Stimulated activated CD4-positive, alpha-beta T cell treated with anti-CD3 and anti-CD28 coated beads, TNF-alpha, amount 100 ng/mL, for 1 hour (primary cell): ENCODE results near the gene MRPL19.
A peak's percentile ranks its signal among the peaks of the same experiment; 100 is the strongest.

Experiments used
- DNase-seq, 3 donors: peaks; one replicate each; pipeline ENCODE4 v3.0.0-alpha.2; 2020; ENCODE audit warnings: low read depth in 3 of 3, low spot score in 1 of 3

Gene MRPL19

GRCh38 chr2:75646583-75647425, at the start of gene MRPL19:
TSS of gene MRPL19 (plus strand) at chr2:75646783. CDS start at chr2:75646808, 25 bp downstream.
- peak; percentile 42 to 51 (median 48) for DNase-seq

- DNase-seq = no peak
These were observed 49.8 kb upstream of the MRPL19 start for GRCh38 chr2:75596784-75597183.

DNA sequence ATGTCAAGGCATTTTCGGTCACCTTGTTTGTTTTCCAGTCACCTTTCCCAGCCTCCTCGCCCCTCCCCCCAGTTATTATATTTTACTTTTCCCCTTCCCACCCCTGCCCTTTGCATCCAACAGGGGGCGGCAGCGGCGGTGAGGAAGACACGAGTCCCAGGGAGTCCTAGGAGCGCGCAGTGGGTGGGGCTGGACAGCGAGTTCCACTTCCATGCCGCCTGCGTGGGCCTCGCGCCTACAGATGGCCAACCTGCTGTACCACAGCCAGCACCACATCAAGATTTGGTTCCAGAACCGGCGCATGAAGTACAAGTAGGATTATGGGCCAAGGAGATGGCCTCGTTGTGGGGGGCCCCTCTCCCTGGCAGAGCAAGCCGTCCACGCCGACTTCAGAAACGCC, 48.6 kb upstream of the MRPL19 start:
- DNase-seq = no peak

- DNase-seq = no peak
These were observed 47.9 kb upstream of the MRPL19 start for GRCh38 chr2:75598589-75599155.

DNA sequence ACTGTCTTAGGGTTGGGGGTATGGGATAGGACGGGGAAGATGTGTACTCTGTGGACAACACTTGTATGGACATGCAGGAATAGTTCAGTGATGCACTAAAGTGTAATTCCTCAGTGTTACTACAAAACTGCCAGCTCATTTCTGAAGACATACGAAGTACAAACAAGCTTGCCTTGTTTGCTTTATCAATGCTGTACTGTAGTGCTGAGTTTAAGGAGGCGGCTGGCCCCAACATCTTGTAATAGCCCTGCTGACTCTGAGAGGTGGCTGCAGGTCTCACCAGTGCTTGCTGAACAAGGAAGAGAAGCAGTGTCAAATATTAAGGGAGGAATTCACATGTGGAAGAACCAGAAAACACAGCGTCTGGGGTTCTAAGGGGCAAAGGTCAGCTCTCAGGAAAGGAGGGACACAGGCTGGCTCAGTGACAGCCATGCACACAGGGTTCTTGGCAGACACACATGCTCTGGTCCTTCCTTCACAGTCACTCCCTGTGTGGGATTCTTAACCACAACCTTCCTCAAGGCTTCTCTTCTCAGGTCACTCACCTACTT, 46.0 kb upstream of the MRPL19 start:
- no peak for DNase-seq

DNA sequence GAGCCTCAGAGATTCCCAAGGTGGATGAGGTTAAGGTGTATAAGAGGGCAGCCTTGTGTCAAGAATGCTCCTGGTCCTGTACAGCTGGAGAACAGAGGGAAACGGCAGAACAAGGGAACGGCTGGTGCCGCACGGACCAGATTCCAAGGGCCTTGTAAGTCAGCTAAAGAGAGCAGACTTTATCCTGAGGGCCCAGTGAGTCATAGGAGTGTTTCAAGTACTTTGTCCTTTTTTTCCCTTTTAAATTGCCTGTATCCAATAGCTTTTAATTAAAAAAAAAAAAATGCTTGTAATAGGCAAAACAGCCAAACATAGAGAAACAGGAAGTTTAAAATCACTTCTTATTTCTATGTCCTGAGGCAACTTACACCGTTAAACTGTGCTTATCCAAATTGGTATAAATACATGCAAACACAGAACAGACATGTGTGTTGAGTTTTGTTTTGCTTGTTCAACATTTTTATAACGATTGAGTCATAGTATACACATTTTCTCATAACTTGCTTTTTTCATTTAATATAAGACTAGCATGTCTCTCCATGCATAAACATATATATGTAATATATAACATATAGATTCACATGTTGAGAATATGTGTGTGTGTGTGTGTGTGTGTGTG, 43.8 kb upstream of the MRPL19 start:
- DNase-seq = no peak

GRCh38 chr2:75603477-75603876, 43.1 kb upstream of the MRPL19 start:
- no peak for DNase-seq

- DNase-seq = no peak
These were observed 42.1 kb upstream of the MRPL19 start for GRCh38 chr2:75604484-75604883.

DNA sequence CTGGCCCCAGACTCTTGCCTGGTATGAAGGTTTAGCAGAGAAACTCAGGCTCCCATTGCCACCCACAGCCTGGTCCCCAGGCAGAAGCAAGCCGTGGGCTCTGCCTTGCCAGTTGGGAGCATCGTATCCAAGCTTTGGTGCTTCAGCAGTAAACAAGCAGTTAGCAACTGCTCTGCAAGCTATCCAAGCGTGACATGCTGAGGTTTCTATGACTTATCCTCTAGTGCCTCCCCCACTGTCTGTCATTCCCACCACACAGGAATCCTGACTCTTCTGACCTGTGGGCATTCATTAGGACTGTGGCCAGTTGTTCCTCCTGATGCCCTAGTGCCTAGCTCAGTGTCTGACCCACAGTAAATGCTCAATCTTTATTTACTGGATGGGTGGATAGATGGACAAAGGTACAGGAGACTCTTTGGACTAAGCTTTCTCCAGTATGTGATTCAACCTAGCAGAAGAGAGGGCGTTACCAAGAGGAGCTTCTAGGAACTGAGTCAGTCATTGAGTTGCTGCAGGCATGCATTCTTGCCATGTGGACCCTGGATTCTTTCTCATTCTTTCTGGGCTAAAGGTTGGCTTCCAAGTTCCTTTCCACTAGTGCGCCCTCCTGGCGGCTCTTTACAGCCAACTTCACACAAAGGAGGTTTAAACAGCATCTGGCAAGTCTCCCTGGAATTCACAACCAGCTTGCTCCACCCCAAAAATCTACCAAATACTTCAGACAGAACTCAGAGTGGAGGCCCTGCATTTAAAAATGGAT, 40.6 kb upstream of the MRPL19 start:
- DNase-seq = no peak

- DNase-seq = no peak
These were observed 39.7 kb upstream of the MRPL19 start for GRCh38 chr2:75606761-75607399.

DNA sequence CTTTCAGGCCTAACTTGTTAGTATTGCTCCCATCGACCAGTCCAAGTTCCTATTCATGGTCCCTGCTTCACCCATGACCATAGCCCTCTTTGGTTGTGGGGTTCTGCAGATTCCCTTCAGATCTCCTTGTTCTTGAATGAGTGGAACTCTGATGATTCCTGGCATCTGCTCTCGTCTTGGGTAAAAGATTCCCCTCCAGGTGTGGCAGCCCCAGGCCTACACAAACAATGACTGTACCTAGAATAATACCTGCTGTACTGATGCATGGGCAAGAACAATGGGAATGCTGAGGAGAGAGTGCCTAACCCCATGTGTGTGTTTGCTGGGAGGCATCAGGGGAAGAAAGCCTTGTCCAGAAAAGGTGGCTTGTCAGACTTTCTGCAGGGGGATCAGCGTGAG, 39.2 kb upstream of the MRPL19 start:
- no peak for DNase-seq

GRCh38 chr2:75607988-75608683, 38.4 kb upstream of the MRPL19 start:
- no peak for DNase-seq

DNA sequence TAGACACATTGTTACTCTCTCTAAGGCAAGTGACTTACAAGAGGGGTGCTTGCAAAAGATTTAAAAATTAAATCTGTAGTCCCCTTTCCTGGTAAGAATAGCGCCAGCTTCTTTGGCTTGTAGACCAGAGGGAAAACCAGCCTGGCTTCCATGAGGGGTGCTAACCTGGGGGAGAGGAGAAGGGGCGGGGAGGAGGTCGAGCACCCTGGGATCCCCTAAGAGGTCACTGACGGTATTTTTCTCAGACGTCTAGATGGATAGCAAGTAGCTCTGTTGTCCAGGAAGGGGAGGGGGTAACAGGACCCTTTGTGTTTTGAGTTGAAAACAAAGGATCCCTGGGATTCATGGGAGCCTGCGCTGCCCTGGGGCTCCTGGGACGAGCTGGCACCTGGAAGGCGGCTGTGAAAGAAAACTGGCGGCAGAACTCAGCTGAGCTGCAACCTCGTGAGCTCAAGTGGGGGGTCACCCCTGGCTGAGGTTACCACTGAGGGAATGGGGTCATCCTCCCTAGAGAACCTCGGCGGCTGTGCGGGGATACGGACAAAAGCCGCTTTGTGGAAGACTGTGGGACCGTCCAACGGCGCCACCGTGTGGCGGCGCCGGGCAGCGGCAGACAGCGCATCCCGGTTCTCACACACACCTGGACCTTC, 37.8 kb upstream of the MRPL19 start:
- peak in 2 of 3 donors; percentile 5 to 32 for DNase-seq

DNA sequence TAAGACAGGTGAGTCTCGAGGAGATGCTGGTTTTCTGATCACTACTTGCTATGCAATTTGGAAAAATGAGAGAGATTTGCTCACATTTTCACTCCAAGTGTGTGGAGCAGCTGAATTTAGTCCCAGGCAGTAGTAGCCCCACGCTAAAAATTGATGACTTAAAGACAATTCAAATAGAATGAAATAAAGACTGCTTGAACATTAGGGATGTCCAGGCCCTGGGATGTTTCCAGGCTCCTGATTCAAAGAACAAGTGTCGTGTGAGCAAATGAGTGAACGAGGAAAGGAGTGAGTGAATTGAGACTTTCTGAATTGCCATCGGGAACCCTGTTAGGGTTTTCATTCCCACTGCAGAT, 37.3 kb upstream of the MRPL19 start:
- DNase-seq = no peak

GRCh38 chr2:75609937-75610508, 36.6 kb upstream of the MRPL19 start:
- DNase-seq = no peak

DNA sequence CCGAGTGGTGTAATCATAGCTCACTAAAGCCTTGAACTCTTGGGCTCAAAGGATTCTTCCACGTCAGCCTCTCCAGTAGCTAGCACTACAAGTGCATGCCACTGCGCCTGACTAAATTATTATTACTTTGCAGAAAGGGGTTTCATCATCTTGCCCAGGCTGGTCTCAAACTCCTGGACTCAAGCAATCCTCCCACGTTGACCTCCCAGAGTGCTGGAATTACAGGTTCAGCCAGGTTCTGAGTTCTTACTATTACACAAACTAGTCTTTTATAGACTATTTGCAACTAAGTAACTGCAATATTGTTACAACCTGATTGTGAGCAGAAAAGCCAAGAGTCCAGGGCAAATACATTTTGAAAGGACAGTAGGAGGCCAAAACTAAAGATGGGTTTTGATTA, 35.9 kb upstream of the MRPL19 start:
- no peak for DNase-seq

- no peak for DNase-seq
These were observed 34.3 kb upstream of the MRPL19 start for GRCh38 chr2:75612108-75612861.

GRCh38 chr2:75612862-75613243, 33.7 kb upstream of the MRPL19 start:
- DNase-seq = no peak

- DNase-seq = no peak
These were observed 32.4 kb upstream of the MRPL19 start for GRCh38 chr2:75614162-75614651.
